ENCODE data around the gene SLC6A13. TPM values are rescaled to one million over a fixed set of nuclear protein-coding genes. Genes with fewer than 3 reads are reported as not detected.

SLC6A13 gene
- total RNA-seq, 1 donor from 2014 or later = not detected

- DNase-seq (ENCODE audit: low spot score in 2 of 2) = no peak
- Histone ChIP-seq H3K9me3 (no peaks in the 10 kb centered on the region), H3K36me3 (no peaks in the 10 kb centered on the region), H3K4me3 (no peak overlapping the region), H3K27ac (no peak overlapping the region), H3K4me1 (no peaks in the 10 kb centered on the region), H3K27me3 (no peaks in the 10 kb centered on the region)
- TF ChIP-seq CTCF (IDR thresholded peaks at IDR 0.05) = no peak
- intact Hi-C loops (cut with DNase I) = no loop called here
Observed at GRCh38 chr12:182381-182892, 80.2 kb downstream of the SLC6A13 start.

GRCh38 chr12:181921-182320, 80.7 kb downstream of the SLC6A13 start:
- no peak for TF ChIP-seq CTCF (IDR thresholded peaks at IDR 0.05)
- no peaks in the 10 kb centered on the region for H3K36me3 ChIP-seq
- H3K27ac ChIP-seq = no peak overlapping the region
- H3K27me3 ChIP-seq = no peaks in the 10 kb centered on the region
- no peak for DNase-seq (ENCODE audit: low spot score in 2 of 2)
- intact Hi-C loops (cut with DNase I) = no loop called here
- peaks cover 0 to 2% of the 10 kb centered on the region in 2 donors for H3K4me1 ChIP-seq
- H3K9me3 ChIP-seq = no peaks in the 10 kb centered on the region
- H3K4me3 ChIP-seq = no peak overlapping the region

- no peak overlapping the region for H3K4me3 ChIP-seq
- H3K9me3 ChIP-seq = no peaks in the 10 kb centered on the region
- DNase-seq (ENCODE audit: low spot score in 2 of 2) = peak in 1 of 2 donors; percentile 36
- H3K27ac ChIP-seq = no peak overlapping the region
- H3K27me3 ChIP-seq = no peaks in the 10 kb centered on the region
- intact Hi-C loops (cut with DNase I) = no loop called here
- no peak for TF ChIP-seq CTCF (IDR thresholded peaks at IDR 0.05)
- H3K36me3 ChIP-seq = no peaks in the 10 kb centered on the region
- H3K4me1 ChIP-seq = peaks cover 2 to 5% of the 10 kb centered on the region in 2 donors
Observed at GRCh38 chr12:180445-180844, 82.2 kb downstream of the SLC6A13 start.

GRCh38 chr12:179885-180284, 82.8 kb downstream of the SLC6A13 start:
- H3K4me1 ChIP-seq = peaks cover 2 to 5% of the 10 kb centered on the region in 2 donors
- TF ChIP-seq CTCF (IDR thresholded peaks at IDR 0.05) = no peak

GRCh38 chr12:179131-179884, 83.3 kb downstream of the SLC6A13 start:
- H3K27ac ChIP-seq = no peak overlapping the region

More at GRCh38 chr12:179885-180284, 82.8 kb downstream of the SLC6A13 start:
- no peak overlapping the region for H3K4me3 ChIP-seq
- H3K36me3 ChIP-seq = no peaks in the 10 kb centered on the region
- H3K27me3 ChIP-seq = no peaks in the 10 kb centered on the region
- H3K27ac ChIP-seq = no peak overlapping the region
- no peak for DNase-seq (ENCODE audit: low spot score in 2 of 2)
- intact Hi-C loops (cut with DNase I) = no loop called here
- H3K9me3 ChIP-seq = no peaks in the 10 kb centered on the region

More at GRCh38 chr12:179131-179884, 83.3 kb downstream of the SLC6A13 start:
- Histone ChIP-seq H3K4me3 (no peak overlapping the region), H3K4me1 (peaks cover 2 to 5% of the 10 kb centered on the region in 2 donors), H3K9me3 (no peaks in the 10 kb centered on the region), H3K36me3 (no peaks in the 10 kb centered on the region), H3K27me3 (no peaks in the 10 kb centered on the region)
- intact Hi-C loops (cut with DNase I) = no loop called here
- DNase-seq (ENCODE audit: low spot score in 2 of 2) = no peak
- TF ChIP-seq CTCF (IDR thresholded peaks at IDR 0.05) = no peak
